ENCODE data around the gene KIF6.
A peak's percentile ranks its signal among the peaks of the same experiment; 100 is the strongest.

Gene KIF6

GRCh38 chr6:39614393-39614950 is 110.7 kb downstream of the KIF6 start:
- no peak for TF ChIP-seq CTCF (IDR thresholded peaks at IDR 0.05; ENCODE audit: low read depth, low read length)
- in situ Hi-C loops (cut with HindIII; ENCODE audit: low sequenced_read_pairs): no loop called here
- no peak for DNase-seq (ENCODE audit: low read depth, low spot score)
- H3K4me3 ChIP-seq (ENCODE audit: low read depth, low read length): no peak overlapping the region

GRCh38 chr6:39610221-39610620 is 115.0 kb downstream of the KIF6 start:
- no peak overlapping the region for H3K4me3 ChIP-seq (ENCODE audit: low read depth, low read length)
- in situ Hi-C loops (cut with HindIII; ENCODE audit: low sequenced_read_pairs): no loop called here
- peak; percentile 35 for DNase-seq (ENCODE audit: low read depth, low spot score)
- TF ChIP-seq CTCF (IDR thresholded peaks at IDR 0.05; ENCODE audit: low read depth, low read length): no peak

GRCh38 chr6:39608652-39609345 is 116.4 kb downstream of the KIF6 start:
- no peak for TF ChIP-seq CTCF (IDR thresholded peaks at IDR 0.05; ENCODE audit: low read depth, low read length)
- H3K4me3 ChIP-seq (ENCODE audit: low read depth, low read length): no peak overlapping the region
- no peak for DNase-seq (ENCODE audit: low read depth, low spot score)
- in situ Hi-C loops (cut with HindIII; ENCODE audit: low sequenced_read_pairs): no loop called here

- no peak overlapping the region for H3K4me3 ChIP-seq (ENCODE audit: low read depth, low read length)
- in situ Hi-C loops (cut with HindIII; ENCODE audit: low sequenced_read_pairs): no loop called here
- no peak for TF ChIP-seq CTCF (IDR thresholded peaks at IDR 0.05; ENCODE audit: low read depth, low read length)
- no peak for DNase-seq (ENCODE audit: low read depth, low spot score)
Measured at GRCh38 chr6:39602601-39603519, 122.3 kb downstream of the KIF6 start.

GRCh38 chr6:39599973-39600372 is 125.2 kb downstream of the KIF6 start:
- in situ Hi-C loops (cut with HindIII; ENCODE audit: low sequenced_read_pairs): no loop called here
- TF ChIP-seq CTCF (IDR thresholded peaks at IDR 0.05; ENCODE audit: low read depth, low read length): no peak
- peak; percentile 9 for DNase-seq (ENCODE audit: low read depth, low spot score)
- no peak overlapping the region for H3K4me3 ChIP-seq (ENCODE audit: low read depth, low read length)

- in situ Hi-C loops (cut with HindIII; ENCODE audit: low sequenced_read_pairs): no loop called here
- TF ChIP-seq CTCF (IDR thresholded peaks at IDR 0.05; ENCODE audit: low read depth, low read length): no peak
- DNase-seq (ENCODE audit: low read depth, low spot score): no peak
- no peak overlapping the region for H3K4me3 ChIP-seq (ENCODE audit: low read depth, low read length)
Measured at GRCh38 chr6:39599341-39599740, 125.9 kb downstream of the KIF6 start.

Measured in astrocyte of the spinal cord (primary cell).